GM18861 (cell line): ENCODE data around the gene HCFC1.

ENCODE experiments used
- ATAC-seq: cut with Tn5 transposase; IDR thresholded peaks from one replicate; pipeline ENCODE4 v1.9.1; 2021; ENCODE audit not compliant: unreplicated experiment

The HCFC1 gene

GRCh38 chrX:153941336-153942252, 30.0 kb downstream of the HCFC1 start:
- no peak for ATAC-seq

- ATAC-seq = no peak
These were observed 32.0 kb downstream of the HCFC1 start for GRCh38 chrX:153939573-153939972.

DNA sequence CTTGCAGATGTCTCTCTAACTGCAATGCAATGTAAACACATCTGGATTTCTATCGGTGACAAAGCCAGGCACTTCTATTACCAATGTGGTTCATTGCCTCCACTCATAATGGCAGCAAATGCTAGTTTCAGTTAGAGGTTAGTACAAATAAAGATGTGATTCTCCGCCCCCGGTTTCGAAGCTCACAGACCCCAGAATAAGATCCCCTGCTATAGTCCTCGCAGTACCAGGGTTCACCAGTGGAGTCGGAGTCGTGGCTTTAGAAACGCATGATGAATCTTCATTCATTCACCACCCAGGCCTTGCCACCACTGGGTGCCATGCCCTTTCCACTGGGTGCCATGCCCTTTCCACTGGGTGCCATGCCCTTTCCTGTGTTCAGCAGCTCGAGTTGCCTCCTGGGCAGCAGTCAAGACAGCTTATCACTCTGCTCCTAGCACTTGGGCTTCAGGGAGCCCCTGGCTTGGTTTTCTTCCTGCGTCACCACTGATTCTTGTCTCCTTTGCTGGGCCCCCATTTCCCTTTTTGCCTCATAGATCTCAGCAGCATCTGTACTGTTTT, 33.3 kb downstream of the HCFC1 start:
- ATAC-seq = no peak

DNA sequence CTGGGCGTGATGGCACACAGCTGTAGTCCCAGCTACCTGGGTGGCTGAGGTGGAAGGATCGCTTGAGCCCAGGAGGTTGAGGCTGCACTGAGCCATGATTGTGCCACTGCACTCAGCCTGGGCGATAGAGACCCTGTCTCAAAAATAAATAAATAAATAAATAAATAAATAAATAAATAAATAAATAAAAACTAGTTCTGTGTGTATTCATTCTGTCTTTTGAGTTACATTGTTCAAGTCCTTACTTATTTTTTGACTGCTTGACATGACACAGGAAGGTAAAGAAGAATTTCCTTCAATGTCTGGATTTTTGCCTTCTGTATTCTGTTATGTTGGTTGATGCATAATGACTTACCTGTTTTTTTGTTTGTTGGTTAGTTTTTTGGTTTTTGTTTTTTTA, 34.6 kb downstream of the HCFC1 start:
- no peak for ATAC-seq

- no peak for ATAC-seq
These were observed 36.2 kb downstream of the HCFC1 start for GRCh38 chrX:153935326-153935851.

- ATAC-seq = no peak
These were observed 36.8 kb downstream of the HCFC1 start, which contains the start of gene NAA10 for GRCh38 chrX:153934762-153935325. Gene NAA10, minus strand, starts transcription at chrX:153935037. Its CDS starts 133 bp downstream, at chrX:153934904.

DNA sequence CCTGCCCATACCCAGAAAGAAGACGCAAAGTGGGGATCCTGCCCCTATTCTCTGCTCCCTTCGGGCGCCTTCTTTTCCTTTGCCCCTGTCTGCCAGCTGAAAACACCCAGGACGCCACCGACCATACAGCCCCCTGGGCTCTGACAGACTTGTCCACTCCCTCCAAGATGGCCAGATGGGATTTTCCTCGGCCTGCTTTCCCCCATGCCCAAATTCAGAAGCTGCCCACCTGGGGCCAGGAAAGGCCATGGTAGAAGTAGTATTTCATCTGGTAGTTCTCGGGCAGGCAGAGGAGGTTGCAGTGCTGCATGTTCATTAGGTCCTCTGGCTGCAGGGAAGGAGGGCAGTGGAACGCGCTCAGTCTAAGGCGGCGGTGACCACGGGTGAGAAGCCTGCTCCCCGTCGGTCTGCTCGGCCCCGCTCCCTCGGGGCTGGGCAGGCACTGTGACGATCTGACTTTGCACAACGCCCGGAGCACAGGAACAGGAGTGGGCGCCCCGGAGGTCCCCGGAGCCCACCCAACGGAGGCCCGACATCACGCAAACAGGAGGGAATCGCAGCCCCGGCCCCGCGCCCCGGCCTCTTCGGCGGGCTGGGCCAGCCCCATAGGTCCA, 37.4 kb downstream of the HCFC1 start:
- no peak for ATAC-seq

GRCh38 chrX:153933748-153934147, 37.9 kb downstream of the HCFC1 start:
- no peak for ATAC-seq

DNA sequence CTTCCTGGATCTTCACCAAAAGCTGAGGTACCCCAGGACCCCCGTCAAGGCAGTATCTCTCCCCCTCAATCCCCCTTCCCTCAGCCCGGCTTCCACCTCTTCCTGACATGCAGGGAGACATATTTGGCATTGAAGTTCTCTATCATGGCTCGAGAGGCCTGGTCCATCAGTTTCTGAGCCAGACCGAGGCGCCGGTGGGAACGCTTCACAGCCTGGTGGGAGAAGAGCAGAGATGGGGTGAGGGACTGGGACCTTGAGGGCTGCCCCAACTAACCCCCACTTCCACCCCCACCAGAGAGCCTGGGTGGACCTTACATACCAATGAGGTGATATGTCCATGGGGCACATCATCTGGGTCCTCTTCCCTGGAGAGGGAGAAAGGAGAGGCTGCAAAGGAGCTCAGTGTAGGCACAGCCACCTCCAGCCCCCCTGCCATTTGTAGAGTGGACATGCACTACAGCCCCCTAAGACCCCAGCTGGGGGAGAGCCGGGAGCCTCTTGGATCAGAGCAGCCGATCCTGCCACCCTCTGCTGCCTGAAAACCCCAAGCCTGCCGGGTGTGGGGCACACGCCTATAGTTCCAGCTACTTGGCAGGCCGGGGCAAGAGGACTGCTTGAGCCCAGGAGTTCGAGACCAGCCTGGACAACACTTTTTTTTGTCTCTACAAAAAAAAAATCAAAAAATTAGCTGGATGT, 39.2 kb downstream of the HCFC1 start:
- no peak for ATAC-seq

DNA sequence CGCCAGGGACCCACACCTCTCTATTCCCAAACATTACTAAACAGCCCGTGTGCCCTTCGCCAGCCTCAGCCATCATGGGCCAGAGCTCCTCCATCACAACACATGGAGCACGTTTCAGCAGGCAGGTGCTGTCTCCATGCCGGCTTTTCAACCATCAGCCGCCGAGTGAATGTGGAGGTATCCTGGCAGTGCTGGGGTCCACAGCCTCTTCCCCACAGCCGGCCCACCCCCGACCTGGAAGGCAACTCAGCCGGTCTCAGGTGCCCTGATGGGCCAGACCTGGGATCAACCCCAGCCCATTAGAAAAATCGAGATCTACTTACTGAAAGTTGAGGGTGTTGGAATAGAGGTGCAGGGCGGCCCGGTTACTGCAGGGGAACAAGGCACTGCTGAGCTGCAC, 39.9 kb downstream of the HCFC1 start:
- ATAC-seq = no peak

DNA sequence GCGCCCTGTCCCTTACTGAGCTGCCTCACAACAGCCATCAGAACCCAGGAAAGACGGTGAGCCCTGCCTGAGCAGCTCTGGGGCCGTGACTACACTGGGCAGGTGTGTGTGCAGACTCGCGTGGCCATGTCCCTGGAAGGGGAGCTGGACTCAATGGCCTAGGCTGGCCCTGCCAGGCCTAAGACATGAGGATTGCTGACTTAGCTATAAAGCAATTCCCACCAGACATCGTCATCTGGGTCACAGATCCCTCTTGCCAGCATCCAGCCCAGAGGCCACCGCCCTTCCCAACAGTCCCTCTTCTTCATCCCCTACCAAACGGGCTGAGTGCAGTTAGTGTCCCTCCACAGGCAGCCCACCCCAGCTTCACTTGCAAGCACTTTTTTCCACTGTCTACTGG, 40.5 kb downstream of the HCFC1 start:
- no peak for ATAC-seq

GRCh38 chrX:153930011-153930910, 41.4 kb downstream of the HCFC1 start:
- no peak for ATAC-seq

- ATAC-seq = no peak
These were observed 42.0 kb downstream of the HCFC1 start for GRCh38 chrX:153929576-153929975.

DNA sequence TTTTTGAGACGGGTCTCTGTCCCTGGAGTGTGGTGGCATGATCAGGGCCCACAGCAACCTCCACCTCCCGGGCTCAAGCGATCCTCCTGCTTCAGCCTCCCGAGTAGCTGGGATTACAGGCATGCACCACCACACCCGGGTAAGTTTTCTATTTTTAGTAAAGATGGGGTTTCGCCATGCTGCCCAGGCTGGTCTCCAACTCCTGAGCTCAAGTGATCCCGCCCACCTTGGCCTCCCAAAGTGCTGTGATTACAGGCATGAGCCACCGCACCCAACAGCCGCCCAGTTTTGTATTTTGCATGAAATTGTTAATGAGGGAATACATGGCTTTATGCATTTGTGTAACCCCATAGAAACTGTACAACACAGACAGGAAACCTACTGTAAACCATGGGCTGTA, 42.8 kb downstream of the HCFC1 start:
- ATAC-seq = no peak

- peak; percentile 72 for ATAC-seq
These were observed 43.5 kb downstream of the HCFC1 start for GRCh38 chrX:153927922-153928760.

- ATAC-seq = no peak
These were observed 44.0 kb downstream of the HCFC1 start for GRCh38 chrX:153927672-153927921.

DNA sequence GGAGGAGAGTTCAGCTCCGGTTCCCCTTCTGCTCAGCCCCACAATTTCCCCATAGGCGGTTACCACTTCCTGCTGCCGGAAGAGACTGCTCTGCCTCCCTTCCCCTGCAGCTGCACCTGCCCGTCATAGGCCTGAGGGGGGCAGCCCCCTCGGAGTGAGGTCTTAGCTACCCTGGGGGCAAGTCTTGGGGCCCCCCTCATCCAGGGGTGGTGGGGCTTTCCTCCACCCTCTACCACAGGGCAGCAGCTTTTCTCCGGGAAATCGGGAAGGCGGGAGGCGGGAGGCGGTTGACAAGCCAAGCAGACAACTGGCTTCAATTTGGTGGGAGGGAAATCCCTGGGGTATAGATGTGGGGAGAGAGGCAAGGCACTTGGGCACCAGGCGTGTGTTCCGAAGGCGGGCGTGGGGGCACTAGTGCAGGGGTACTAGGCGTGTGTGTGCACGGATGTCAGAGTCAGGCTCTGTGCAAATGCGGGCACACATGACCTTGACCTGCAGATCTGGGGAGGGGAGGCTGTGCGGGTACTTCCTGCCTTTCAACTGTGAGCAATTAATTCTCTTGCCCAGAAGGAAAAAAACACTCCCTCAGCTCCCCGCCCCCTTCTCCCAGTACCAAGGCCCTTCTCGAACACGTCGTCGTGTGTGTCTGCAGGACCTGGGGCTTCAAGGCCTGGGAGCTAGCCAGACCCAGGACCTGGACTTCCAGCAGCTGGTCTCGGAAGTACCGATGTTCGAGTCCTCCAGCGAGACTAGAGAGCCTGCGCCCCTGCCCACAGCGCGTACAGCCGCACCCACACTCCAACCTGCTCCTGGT, 44.6 kb downstream of the HCFC1 start:
- ATAC-seq = peak; percentile 28

GRCh38 chrX:153926552-153926857, 45.1 kb downstream of the HCFC1 start:
- no peak for ATAC-seq
